NCI-H2107 treated with DMSO at 0.1 percent for 48 hours (cell line): ENCODE data around the gene PAPPA.
A peak's percentile ranks its signal among the peaks of the same experiment; 100 is the strongest.

ENCODE experiments used
- DNase-seq: peaks from one replicate; lab custom pipeline; 2025; ENCODE audit not compliant: unreplicated experiment; lab: John Stamatoyannopoulos, UW

Gene PAPPA

GRCh38 chr9:116308076-116308475 lies 154.5 kb downstream of the PAPPA start:
- no peak for DNase-seq

GRCh38 chr9:116309900-116310611 lies 156.5 kb downstream of the PAPPA start:
- DNase-seq, result no peak

- DNase-seq, result no peak
Measured at GRCh38 chr9:116312221-116312620, 158.6 kb downstream of the PAPPA start.

GRCh38 chr9:116313638-116314037 lies 160.0 kb downstream of the PAPPA start:
- DNase-seq, result no peak

- no peak for DNase-seq
Measured at GRCh38 chr9:116316246-116316645, 162.7 kb downstream of the PAPPA start.

GRCh38 chr9:116317503-116317902 lies 163.9 kb downstream of the PAPPA start:
- DNase-seq, result no peak

GRCh38 chr9:116318468-116319374 lies 165.1 kb downstream of the PAPPA start:
- no peak for DNase-seq

DNA sequence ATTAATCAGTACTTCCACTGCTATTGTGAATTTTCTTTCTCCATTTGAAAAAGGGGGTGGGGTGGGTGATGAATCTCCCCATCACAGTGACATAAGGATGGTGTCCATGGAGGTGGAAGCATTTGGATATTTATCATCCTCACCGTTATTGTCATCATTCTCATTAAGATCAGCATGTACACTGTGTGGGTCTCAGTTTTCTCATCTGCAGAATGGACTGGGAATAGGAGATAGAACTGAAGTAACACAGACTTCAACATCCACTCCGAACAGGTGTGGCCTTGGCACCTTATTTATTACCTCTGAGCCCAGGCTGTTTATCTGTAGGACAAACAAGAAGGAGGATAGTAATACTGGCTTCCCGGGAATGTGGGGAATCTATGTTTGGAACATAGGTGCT lies 165.9 kb downstream of the PAPPA start:
- DNase-seq, result no peak

- no peak for DNase-seq
Measured at GRCh38 chr9:116320290-116320689, 166.7 kb downstream of the PAPPA start.

DNA sequence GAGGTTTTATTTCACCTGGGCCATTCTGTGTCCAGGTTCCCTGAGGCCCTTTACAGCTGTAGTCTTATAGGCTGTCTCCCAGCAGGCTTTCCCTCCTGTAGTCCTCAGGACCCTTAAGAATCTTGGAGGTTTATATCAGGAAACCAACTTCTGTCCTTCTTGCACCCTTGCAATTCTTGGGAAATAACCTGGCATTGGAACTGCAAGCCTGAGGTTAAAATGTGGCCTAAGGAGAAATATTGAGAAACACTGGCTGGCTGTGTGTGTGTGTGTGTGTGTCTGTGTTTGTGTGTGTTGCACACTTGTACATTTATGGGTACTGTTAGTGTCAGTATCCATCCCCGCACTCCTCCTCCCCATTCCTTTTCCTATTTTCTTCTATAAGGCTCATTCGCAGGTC lies 168.9 kb downstream of the PAPPA start:
- no peak for DNase-seq

- no peak for DNase-seq
Measured at GRCh38 chr9:116323012-116323411, 169.4 kb downstream of the PAPPA start.

DNA sequence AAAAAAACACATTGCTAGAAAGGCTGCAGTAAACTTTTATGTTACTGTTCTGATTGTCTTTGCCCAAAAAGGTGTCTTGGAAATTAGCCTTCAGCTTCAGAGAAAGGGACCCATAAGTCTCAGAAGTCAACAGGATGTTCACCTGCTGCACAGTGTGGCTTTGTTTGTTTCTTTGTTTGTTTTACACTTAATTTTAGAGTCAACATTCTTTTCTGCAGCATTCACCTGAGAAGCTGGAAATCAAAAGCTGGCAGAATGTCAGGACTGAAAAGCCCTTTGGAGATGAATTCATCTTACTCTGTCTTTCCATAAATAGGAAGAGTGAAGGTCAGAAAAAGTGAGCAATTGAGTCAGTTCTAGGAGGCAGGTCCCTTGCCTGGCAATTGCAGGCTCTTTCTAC lies 170.0 kb downstream of the PAPPA start:
- peak; percentile 63 for DNase-seq

GRCh38 chr9:116325924-116326323 lies 172.3 kb downstream of the PAPPA start:
- no peak for DNase-seq

GRCh38 chr9:116327701-116328405 lies 174.3 kb downstream of the PAPPA start:
- no peak for DNase-seq

- DNase-seq, result no peak
Measured at GRCh38 chr9:116329470-116329869, 175.9 kb downstream of the PAPPA start.

DNA sequence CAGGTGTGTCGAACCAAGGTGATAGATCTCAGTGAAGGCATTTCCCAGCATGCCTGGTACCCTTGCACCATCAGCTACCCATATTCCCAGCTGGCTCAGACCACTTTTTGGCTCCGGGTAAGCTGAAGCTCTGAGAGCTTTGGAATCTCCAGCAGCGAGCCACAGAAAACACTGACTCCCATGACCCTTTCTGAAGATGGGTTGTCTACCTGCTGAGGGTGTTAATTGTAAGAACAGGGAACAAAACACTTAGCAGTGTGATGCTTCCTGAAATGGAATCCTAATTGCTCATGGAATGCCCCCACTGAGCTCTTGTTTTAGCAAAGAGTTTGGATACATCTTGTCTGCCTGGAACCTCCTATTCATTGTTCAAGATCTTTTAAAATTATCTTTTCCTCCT lies 177.7 kb downstream of the PAPPA start:
- DNase-seq, result no peak

DNA sequence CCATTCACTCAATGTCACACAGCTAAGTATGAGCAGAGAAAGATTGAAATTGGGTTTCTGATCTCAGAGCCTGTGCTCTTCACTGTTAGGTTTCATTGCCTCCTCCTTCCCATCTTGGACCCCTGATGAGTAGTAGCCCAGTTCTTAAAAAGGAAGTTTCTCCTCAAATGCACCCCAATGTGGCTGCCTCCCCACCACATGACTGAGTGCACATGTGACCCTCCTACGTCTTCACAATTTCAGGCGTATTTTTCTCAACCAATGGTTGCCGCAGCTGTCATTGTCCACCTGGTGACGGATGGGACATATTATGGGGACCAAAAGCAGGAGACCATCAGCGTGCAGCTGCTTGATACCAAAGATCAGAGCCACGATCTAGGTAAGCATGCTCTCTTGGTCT lies 178.5 kb downstream of the PAPPA start:
- no peak for DNase-seq

- no peak for DNase-seq
Measured at GRCh38 chr9:116333254-116333653, 179.7 kb downstream of the PAPPA start.

DNA sequence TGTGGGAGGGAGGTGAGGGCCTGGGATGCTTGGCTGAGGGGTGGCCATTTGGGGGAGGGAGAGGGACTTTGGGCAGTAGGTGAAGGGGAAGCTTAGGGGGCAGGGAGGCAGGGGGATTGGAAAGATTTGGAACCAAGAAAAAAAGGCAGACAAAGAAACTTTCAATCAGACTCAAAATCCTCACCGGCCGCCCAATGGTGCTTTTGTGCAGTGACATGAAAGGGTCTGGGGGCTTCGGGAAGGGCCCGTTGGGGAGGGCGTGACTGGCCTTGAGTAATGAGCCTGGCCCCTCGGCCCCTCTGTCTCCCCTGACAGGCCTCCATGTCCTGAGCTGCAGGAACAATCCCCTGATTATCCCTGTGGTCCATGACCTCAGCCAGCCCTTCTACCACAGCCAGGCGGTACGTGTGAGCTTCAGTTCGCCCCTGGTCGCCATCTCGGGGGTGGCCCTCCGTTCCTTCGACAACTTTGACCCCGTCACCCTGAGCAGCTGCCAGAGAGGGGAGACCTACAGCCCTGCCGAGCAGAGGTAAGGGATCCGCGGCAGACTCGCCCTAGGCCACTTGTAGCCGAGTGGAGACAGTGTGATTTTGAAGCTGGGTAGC lies 181.1 kb downstream of the PAPPA start:
- DNase-seq, result no peak

DNA sequence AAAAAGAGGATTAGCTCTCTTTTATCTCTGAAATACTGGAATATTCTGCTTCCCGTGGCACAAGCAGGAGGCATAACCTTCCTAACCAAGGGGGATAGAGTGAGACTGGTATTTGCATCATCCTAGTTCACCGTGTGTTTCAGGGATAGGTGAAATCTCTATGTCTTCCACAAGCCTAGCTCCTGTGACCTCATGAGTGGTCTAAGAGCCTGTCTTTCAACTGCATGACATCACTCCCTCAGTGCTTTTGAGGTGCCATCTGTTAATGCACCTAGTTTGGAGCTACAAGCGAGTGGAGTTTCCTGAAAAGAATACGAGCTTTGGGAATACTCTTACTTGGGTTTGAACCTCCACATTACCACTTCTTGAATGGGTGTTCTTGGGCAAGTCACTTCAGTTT lies 181.8 kb downstream of the PAPPA start:
- DNase-seq, result no peak

GRCh38 chr9:116336133-116336862 lies 182.7 kb downstream of the PAPPA start:
- DNase-seq, result no peak
